OCI-LY1 (cell line): Measurements from ENCODE around the gene NXNL1.

Source experiments
- CTCF ChIP-seq: fragments of 200-600 bp; sonication (generic), shearing (Covaris generic); IDR thresholded peaks from 2 replicates; pipeline ENCODE4 v1.5.1; 2017; ENCODE audit warnings: mild to moderate bottlenecking, antibody characterized with exemption, low read length, moderate library complexity, mixed read lengths
- EZH2 ChIP-seq: fragments of 200-600 bp; sonication (generic), shearing (Covaris generic); IDR thresholded peaks from 2 replicates; pipeline ENCODE4 v1.8.0; 2017; ENCODE audit warnings: borderline replicate concordance, mixed run types, mild to moderate bottlenecking, antibody characterized with exemption, low read length, moderate library complexity, mixed read lengths

GRCh38 chr19:17409990-17410389 lies 50.7 kb downstream of the NXNL1 start:
- no peak for TF ChIP-seq CTCF
- TF ChIP-seq EZH2 = no peak
